GM18505 (cell line): ENCODE results near the gene RHAG.

Experiments used
- ATAC-seq: cut with Tn5 transposase; IDR thresholded peaks from one replicate; pipeline ENCODE4 v1.9.1; 2021; ENCODE audit not compliant: unreplicated experiment
- POLR2A ChIP-seq: IDR thresholded peaks from 4 replicates; pipeline ENCODE4 v1.6.1; 2011; ENCODE audit warnings: borderline replicate concordance; ENCODE audit not compliant: insufficient read depth, insufficient read length; ENCODE audit errors: extremely low read depth

RHAG gene

GRCh38 chr6:49570474-49571079 lies 66.1 kb downstream of the RHAG start:
- ATAC-seq, result no peak
- TF ChIP-seq POLR2A, result no peak

- no peak for TF ChIP-seq POLR2A
Observed at GRCh38 chr6:49565855-49566254, 70.8 kb downstream of the RHAG start.

GRCh38 chr6:49565261-49565660 lies 71.4 kb downstream of the RHAG start:
- no peak for ATAC-seq
- no peak for TF ChIP-seq POLR2A

More at GRCh38 chr6:49565855-49566254, 70.8 kb downstream of the RHAG start:
- ATAC-seq, result no peak

GRCh38 chr6:49564552-49564951 lies 72.1 kb downstream of the RHAG start:
- TF ChIP-seq POLR2A, result no peak
- no peak for ATAC-seq

GRCh38 chr6:49563006-49563886 lies 73.4 kb downstream of the RHAG start:
- no peak for TF ChIP-seq POLR2A

GRCh38 chr6:49558238-49558637 lies 78.4 kb downstream of the RHAG start:
- TF ChIP-seq POLR2A, result no peak
- no peak for ATAC-seq

More at GRCh38 chr6:49563006-49563886, 73.4 kb downstream of the RHAG start:
- ATAC-seq, result no peak

- no peak for TF ChIP-seq POLR2A
- ATAC-seq, result no peak
Observed at GRCh38 chr6:49557177-49557576, 79.5 kb downstream of the RHAG start.

- no peak for TF ChIP-seq POLR2A
- no peak for ATAC-seq
Observed at GRCh38 chr6:49556429-49556837, 80.2 kb downstream of the RHAG start.

- no peak for ATAC-seq
- TF ChIP-seq POLR2A, result no peak
Observed at GRCh38 chr6:49555951-49556350, 80.7 kb downstream of the RHAG start.
